ENCODE results near the gene CSH2. TPM values are rescaled to one million over a fixed set of nuclear protein-coding genes. Genes with fewer than 3 reads are reported as not detected.

The CSH2 gene
- total RNA-seq, 4 donors from 2014 or later, result not detected

GRCh38 chr17:63826468-63827001, 46.9 kb downstream of the CSH2 start:
- DNase-seq (ENCODE audit: low spot score), result no peak
- TF ChIP-seq, protein P1, sequence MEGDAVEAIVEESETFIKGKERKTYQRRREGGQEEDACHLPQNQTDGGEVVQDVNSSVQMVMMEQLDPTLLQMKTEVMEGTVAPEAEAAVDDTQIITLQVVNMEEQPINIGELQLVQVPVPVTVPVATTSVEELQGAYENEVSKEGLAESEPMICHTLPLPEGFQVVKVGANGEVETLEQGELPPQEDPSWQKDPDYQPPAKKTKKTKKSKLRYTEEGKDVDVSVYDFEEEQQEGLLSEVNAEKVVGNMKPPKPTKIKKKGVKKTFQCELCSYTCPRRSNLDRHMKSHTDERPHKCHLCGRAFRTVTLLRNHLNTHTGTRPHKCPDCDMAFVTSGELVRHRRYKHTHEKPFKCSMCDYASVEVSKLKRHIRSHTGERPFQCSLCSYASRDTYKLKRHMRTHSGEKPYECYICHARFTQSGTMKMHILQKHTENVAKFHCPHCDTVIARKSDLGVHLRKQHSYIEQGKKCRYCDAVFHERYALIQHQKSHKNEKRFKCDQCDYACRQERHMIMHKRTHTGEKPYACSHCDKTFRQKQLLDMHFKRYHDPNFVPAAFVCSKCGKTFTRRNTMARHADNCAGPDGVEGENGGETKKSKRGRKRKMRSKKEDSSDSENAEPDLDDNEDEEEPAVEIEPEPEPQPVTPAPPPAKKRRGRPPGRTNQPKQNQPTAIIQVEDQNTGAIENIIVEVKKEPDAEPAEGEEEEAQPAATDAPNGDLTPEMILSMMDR (IDR thresholded peaks at IDR 0.05), result no peak
- peak; percentile 1 for ATAC-seq (ENCODE audit: low FRiP score)

DNA sequence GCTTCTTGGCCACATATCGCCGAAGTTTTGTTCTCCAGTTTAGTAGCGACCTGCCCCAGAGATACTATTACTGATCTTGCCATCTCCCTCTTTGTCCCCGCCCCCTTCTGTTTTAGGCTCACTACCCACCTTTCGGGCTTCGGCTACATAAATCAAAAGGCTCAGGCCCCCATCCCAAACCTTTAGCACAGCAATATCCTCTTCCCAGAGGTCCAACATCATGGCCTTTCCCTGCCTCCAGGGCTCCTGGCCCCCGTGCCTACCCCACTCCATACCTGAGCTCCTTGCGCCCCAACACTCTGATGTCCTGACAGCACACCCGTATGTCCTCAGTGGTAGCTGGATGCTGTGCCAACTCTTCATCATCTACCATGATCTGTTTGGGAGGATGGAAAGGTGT, 49.1 kb downstream of the CSH2 start:
- ATAC-seq (ENCODE audit: low FRiP score), result no peak
- no peak for DNase-seq (ENCODE audit: low spot score)
- TF ChIP-seq, protein P1 (IDR thresholded peaks at IDR 0.05), result no peak

DNA sequence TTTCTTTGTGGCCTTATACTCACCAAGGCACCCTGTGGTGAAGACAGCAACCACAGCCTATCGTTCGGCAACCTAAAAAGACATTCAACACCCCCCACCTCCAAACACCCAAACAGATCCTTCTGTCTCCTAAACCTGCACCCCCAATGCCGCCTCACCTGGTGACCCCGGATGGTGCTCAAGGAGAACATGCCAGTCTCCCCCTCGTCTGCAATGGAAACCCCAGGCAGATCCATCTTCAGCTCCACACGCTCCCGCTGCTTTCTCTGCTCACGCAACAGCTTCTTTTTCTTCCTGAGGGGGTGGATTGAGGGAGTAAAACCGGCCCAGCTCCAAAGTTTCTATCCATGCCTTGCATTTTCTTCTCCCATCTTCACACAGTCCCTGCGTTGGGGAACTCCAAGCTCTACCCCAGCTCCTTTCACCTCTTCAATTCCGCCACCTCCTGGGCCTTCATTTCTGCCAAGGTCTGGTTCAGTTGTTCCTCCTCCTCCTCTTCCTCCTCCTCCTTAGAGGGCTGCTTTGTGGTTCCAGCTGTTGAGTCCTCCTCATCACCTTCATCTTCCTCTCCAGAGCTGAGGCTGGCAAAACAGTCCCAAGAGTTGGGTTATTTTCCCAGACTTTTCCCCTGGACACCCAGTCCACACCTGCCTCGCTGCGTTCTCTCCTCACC, 49.7 kb downstream of the CSH2 start:
- TF ChIP-seq, protein P1 (IDR thresholded peaks at IDR 0.05), result no peak
- ATAC-seq (ENCODE audit: low FRiP score) (no peak), DNase-seq (ENCODE audit: low spot score) (no peak)

DNA sequence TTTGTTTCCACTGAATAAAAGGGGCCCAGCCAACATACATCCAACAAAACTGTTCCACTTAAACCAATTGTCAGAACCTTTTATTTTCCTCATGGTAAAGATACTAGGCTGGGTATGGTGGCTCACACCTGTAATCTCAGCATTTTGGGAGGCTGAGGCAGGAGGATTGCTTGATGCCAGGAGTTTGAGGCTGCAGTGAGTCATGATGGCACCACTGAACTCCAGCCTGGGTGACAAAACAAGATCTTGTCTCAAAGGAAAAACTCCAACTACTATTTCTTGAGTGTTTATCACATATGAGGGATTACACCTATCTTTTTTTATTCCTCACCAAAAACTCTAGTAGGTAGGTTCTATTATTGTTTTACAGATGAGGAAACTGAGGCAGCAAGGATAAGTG, 50.9 kb downstream of the CSH2 start:
- ATAC-seq (ENCODE audit: low FRiP score), result no peak

More for the DNA sequence above, 50.9 kb downstream of the CSH2 start:
- TF ChIP-seq, protein P1 (IDR thresholded peaks at IDR 0.05), result no peak
- no peak for DNase-seq (ENCODE audit: low spot score)

Small RNA genes within 50 kb of the gene (small RNA-seq; reads per million reads assigned to genes)
- gene AC040958.1 (not detected), gene AC127029.1 (not detected), gene GH1 (not detected)

Other genes starting within 250 kb of the CSH2 start
- gene LIMD2, start 173.6 kb downstream of the CSH2 start, total RNA-seq, result 10 to 100 TPM in 2 of 4 donors, 1 to 10 TPM in 2; 4.4 to 44.9 (median 16.5) TPM
- 10 to 100 TPM; 16.5 to 32.3 (median 22.4) TPM for gene STRADA, start 131.9 kb downstream of the CSH2 start, total RNA-seq
- 100 to 1,000 TPM in 1 of 4 donors, 10 to 100 TPM in 3; 59.2 to 103 (median 62.0) TPM for gene CCDC47, start 100.1 kb downstream of the CSH2 start, total RNA-seq
- 100 to 1,000 TPM in 2 of 4 donors, 10 to 100 TPM in 2; 87.2 to 150 (median 112) TPM for gene DDX42, start 99.5 kb downstream of the CSH2 start, total RNA-seq
- 100 to 1,000 TPM in 3 of 4 donors, 10 to 100 TPM in 1; 91.0 to 119 (median 103) TPM for gene PSMC5, start 46.2 kb downstream of the CSH2 start, total RNA-seq
- gene FTSJ3, start 46.0 kb downstream of the CSH2 start, total RNA-seq, result 10 to 100 TPM; 39.1 to 46.4 (median 40.4) TPM
- gene SMARCD2, start 31.0 kb downstream of the CSH2 start, total RNA-seq, result 100 to 1,000 TPM in 3 of 4 donors, 10 to 100 TPM in 1; 77.5 to 246 (median 109) TPM
- not detected for gene GH2, start 8.3 kb upstream of the CSH2 start, total RNA-seq
- not detected for gene CSH1, start 22.9 kb upstream of the CSH2 start, total RNA-seq
- gene CSHL1, start 37.6 kb upstream of the CSH2 start, total RNA-seq, result not detected
- gene GH1, start 45.2 kb upstream of the CSH2 start, total RNA-seq, result not detected
- gene CD79B, start 58.7 kb upstream of the CSH2 start, total RNA-seq, result 10 to 100 TPM in 1 of 4 donors, 1 to 10 TPM in 3; 4.0 to 15.8 (median 6.0) TPM
- gene SCN4A, start 99.2 kb upstream of the CSH2 start, total RNA-seq, result 10 to 100 TPM in 3 of 4 donors, 1 to 10 TPM in 1; 7.0 to 43.3 (median 15.1) TPM
- gene PRR29, start 124.7 kb upstream of the CSH2 start, total RNA-seq, result 1 to 10 TPM in 1 of 4 donors, under 1 TPM in 3; 0.19 to 1.1 (median 0.55) TPM
- 100 to 1,000 TPM in 3 of 4 donors, 10 to 100 TPM in 1; 57.7 to 252 (median 137) TPM for gene ICAM2, start 147.0 kb upstream of the CSH2 start, total RNA-seq